GM12873 (cell line): ENCODE measurements around the gene GABRQ.

ENCODE experiments used
- TF ChIP-seq, protein P1 (sequence below): IDR thresholded peaks from 2 replicates; pipeline ENCODE4 v1.5.1; 2012; ENCODE audit warnings: low read depth, mild to moderate bottlenecking, moderate library complexity, low read length, control low read depth; ENCODE audit not compliant: insufficient read depth; ENCODE audit errors: missing control alignments

GABRQ gene

DNA sequence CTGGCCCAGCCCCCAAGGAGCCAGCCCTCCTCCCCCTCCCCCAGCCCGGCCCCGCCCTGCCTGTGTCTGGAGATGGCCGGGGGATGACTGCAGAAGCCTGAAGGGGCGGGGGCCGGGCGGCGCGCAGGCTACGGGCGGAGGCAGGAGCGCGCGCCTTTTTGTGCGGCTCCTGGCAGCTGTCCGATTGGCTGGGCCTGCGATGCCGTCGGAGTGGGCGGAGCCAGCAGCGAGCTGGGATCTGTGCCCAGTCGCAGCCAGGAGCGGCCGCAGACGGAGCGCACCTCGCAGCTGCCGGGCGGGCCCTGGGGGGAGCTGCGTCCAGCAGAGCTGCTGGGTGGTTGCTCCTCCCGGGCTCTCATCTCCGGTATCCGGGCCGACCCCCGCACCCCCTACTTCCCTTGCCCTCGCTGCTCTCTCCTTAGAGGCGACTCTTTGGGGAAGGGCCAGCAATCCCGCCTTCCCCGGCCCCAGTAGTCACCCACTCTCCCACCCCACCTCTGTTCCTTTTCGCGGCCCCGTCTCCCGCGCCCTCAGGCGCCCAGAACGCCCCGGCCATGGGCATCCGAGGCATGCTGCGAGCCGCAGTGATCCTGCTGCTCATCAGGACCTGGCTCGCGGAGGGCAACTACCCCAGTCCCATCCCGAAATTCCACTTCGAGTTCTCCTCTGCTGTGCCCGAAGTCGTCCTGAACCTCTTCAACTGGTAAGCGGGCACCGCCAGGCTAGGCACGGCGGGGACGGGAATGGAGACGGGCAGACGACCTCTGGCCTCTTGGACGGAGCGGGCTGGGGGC, at the start of gene GABRQ:
Gene GABRQ, plus strand, starts transcription at position 247 of the 794 bp plus-strand sequence. Its CDS starts 308 bp downstream, at position 555.
- TF ChIP-seq, protein P1, sequence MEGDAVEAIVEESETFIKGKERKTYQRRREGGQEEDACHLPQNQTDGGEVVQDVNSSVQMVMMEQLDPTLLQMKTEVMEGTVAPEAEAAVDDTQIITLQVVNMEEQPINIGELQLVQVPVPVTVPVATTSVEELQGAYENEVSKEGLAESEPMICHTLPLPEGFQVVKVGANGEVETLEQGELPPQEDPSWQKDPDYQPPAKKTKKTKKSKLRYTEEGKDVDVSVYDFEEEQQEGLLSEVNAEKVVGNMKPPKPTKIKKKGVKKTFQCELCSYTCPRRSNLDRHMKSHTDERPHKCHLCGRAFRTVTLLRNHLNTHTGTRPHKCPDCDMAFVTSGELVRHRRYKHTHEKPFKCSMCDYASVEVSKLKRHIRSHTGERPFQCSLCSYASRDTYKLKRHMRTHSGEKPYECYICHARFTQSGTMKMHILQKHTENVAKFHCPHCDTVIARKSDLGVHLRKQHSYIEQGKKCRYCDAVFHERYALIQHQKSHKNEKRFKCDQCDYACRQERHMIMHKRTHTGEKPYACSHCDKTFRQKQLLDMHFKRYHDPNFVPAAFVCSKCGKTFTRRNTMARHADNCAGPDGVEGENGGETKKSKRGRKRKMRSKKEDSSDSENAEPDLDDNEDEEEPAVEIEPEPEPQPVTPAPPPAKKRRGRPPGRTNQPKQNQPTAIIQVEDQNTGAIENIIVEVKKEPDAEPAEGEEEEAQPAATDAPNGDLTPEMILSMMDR, result no peak

DNA sequence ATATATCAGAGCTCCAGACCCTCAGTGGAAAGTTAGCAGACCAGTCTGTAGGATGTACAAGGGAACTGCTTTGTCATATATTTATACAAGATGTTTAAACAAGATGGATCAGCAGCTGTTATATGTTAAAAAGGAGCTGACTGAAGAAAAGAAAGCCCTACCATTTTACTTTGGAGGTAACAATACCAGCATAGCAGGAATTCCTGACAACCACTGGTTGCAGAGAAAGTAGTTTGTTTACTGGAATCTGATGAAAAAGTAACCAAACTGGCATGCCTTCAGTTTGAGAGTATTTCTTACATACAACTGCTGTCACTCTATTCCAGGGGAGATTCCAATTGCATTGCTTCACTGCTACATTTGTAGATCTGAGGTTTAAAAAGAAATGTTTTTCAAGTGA, 49.5 kb upstream of the GABRQ start:
- TF ChIP-seq, protein P1, result no peak

DNA sequence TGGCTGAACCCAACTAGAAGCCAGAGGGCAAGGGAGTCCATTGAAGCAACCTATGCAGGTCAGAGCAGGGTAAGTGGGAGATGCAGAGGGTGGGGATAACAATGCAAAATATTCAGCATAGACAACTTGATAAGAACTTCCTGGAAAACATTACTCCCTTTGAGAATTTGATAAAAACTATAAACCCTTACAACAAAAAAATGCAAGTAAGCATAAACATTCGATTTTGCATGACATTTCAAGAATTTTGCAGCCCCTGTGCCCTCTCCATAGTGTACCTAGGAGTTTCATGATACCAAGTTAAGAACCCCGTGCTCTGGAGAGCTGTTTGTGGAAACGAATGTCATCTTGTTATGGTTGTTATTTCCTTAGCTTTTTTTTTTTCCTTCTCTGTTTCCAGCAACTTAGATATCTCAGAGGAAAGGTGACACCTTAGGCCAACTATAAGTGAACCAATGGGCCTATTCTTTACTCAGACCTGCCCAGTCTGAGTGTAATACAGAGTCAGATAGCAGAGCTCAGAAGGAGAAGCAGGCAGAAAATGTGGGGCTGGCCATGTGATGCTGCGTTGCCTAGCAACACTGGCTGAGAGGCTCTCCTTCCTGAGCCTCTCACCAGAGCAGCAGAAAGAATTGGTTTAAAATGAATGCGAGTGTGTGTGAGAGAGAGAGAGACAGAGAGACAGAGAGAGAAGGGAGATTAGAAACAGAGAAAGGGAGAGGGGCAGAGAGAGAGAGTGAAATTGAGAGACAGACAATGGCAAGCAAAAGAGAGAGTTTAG, 36.7 kb upstream of the GABRQ start:
- TF ChIP-seq, protein P1, result no peak

DNA sequence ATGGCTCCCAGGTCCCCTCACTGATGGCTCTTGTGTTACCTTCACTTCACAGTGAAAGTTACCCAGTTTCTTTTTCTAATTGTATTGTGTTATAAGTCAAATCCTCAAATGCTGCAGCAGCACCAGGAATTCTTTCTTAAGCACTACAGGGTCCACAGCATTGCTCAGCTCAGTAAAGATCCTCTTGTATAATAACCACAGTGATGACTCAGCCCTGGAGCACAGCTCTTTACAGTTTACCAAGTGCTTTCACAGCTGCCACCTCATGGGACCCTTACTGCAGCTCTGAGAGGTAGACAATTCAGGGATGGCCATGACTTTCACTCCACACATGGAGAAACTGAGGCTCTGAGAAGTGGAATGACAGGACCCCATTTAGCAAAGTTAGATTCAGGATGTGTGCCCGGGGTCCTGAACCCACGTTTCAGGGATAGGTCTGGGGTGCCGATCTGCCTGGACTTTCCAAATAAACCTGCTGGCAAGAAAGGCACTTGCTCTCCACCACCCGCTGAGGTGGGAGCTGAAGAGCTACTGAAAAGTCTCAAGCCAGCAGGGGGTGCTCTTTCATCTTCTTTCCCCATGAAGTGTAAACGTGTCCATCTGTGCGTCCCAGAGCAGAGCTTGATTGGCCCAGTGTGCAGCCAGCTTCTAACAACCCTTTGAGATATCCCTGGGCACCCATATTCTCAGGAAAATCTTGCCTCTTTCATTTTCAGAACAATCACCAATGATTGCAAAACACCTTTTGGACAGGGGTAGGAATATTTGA, 35.7 kb upstream of the GABRQ start:
- TF ChIP-seq, protein P1, result peak; percentile 53

DNA sequence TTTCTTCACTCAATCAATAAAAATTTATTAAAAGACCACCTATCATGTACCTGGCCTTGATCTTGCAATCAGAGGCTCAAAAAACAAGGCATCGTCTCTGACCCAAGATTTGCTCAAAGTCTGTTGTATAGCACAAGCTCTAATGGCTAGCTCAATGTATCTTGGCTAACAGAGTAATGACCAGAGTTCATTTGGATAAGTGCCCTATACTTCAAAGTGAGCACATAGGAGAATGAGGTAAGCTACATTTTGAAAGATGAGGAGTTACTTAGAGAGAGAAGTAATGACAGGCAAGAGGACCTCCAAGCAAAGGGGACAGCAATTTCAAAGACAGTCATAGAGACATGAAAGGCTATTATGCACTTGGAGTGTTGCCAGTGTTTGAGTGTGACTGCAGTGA, 22.9 kb upstream of the GABRQ start:
- TF ChIP-seq, protein P1, result no peak

DNA sequence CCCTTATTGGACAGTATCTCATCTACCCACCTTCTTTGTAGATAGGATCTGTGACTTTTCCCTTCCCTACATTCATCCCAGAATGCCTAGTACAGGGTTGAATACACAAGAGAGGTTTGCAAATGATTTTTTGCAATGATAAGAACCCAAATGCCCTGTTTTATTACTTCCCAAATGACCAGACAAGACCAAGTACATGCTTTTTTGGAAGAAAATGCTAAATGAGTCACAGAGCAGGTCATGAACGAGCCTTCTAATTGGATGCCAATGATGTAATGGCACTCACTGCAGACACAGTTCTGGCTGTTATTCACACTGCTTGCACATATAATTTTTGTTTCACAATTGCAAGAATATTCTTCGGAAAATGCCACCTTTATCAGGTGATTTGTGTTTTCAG, 17.8 kb upstream of the GABRQ start:
- TF ChIP-seq, protein P1, result no peak
